ENCODE data around the gene CCDC17. TPM values are rescaled to one million over a fixed set of nuclear protein-coding genes. Genes with fewer than 3 reads are reported as not detected.

Gene CCDC17
- total RNA-seq, 1 experiment from 2014 or later: 6.6 TPM

GRCh38 chr1:45594412-45594811, 29.4 kb downstream of the CCDC17 start:
- no peak overlapping the region for H2AFZ ChIP-seq
- peaks cover 16% of the 10 kb centered on the region for H3K36me3 ChIP-seq (ENCODE audit: low read depth)
- no peaks in the 10 kb centered on the region for H3K27me3 ChIP-seq (ENCODE audit: insufficient read depth, low read depth)
- H3K79me2 ChIP-seq (ENCODE audit: low read depth): peaks cover 89% of the 10 kb centered on the region
- BruUV-seq (replicated peaks): no TSS peak
- POLR2A ChIA-PET (ENCODE audit: unreplicated experiment): interaction anchor here (0.8 kb wide), 1 partner anchor 69 kb away, joined by 13 read pairs; no protein-coding TSS in a partner anchor
- H4K20me1 ChIP-seq (ENCODE audit: insufficient read depth): peaks cover 18% of the 10 kb centered on the region
- H3K9me2 ChIP-seq (ENCODE audit: insufficient read depth): no peaks in the 10 kb centered on the region
- H3K4me3 ChIP-seq: no peak overlapping the region
- no peak overlapping the region for H3K4me2 ChIP-seq
- no peaks in the 10 kb centered on the region for H3K4me1 ChIP-seq (replicated peaks; ENCODE audit: insufficient read depth)
- no peak for DNase-seq
- no peak for TF ChIP-seq EZH2 (IDR thresholded peaks at IDR 0.05; ENCODE audit: low read depth)
- no peak for TF ChIP-seq CTCF (conservative IDR thresholded peaks at IDR 0.05)
- H3K9me3 ChIP-seq (ENCODE audit: insufficient read depth, low read depth): no peaks in the 10 kb centered on the region
- CTCF ChIA-PET: no interaction called here
- H3K27ac ChIP-seq: no peak overlapping the region
- intact Hi-C loops (cut with micrococcal nuclease; ENCODE audit: unreplicated experiment): no loop called here
- H3F3A ChIP-seq (ENCODE audit: insufficient read depth, low read depth): peaks cover 5% of the 10 kb centered on the region; the same call in 1 of the 2 replicates

- Histone ChIP-seq H2AFZ (no peak overlapping the region), H3K27me3 (ENCODE audit: insufficient read depth, low read depth) (no peaks in the 10 kb centered on the region), H3K27ac (no peak overlapping the region), H3K4me2 (no peak overlapping the region), H3K9me2 (ENCODE audit: insufficient read depth) (no peaks in the 10 kb centered on the region), H3K4me1 (replicated peaks; ENCODE audit: insufficient read depth) (peaks cover 17% of the 10 kb centered on the region), H3K4me3 (no peak overlapping the region), H3F3A (ENCODE audit: insufficient read depth, low read depth) (peaks cover 21% of the 10 kb centered on the region), H3K79me2 (ENCODE audit: low read depth) (peaks cover 94% of the 10 kb centered on the region), H3K36me3 (ENCODE audit: low read depth) (peaks cover 15% of the 10 kb centered on the region), H3K9me3 (ENCODE audit: insufficient read depth, low read depth) (no peaks in the 10 kb centered on the region), H4K20me1 (ENCODE audit: insufficient read depth) (peaks cover 49% of the 10 kb centered on the region)
- ChIA-PET POLR2A (ENCODE audit: unreplicated experiment) (no interaction called here), CTCF (no interaction called here)
- no peak for TF ChIP-seq CTCF (conservative IDR thresholded peaks at IDR 0.05)
- TF ChIP-seq EZH2 (IDR thresholded peaks at IDR 0.05; ENCODE audit: low read depth): no peak
- BruUV-seq (replicated peaks): no TSS peak
- DNase-seq: no peak
- intact Hi-C loops (cut with micrococcal nuclease; ENCODE audit: unreplicated experiment): loop anchor here (10.0 kb wide), 2 partner anchors 785 to 855 kb away; partner anchors contain the start of genes BTBD19, DYNLT4, KIF2C and PLK3
Observed at GRCh38 chr1:45589861-45590260, 34.0 kb downstream of the CCDC17 start.

GRCh38 chr1:45586769-45587168, 37.1 kb downstream of the CCDC17 start:
- H3K4me2 ChIP-seq: peak overlapping the region; percentile 89; the same call in 1 of the 2 replicates
- H3K9me3 ChIP-seq (ENCODE audit: insufficient read depth, low read depth): no peaks in the 10 kb centered on the region
- CTCF ChIA-PET: interaction anchor here (0.7 kb wide), 1 partner anchor 613 kb away, joined by 7 read pairs; no protein-coding TSS in a partner anchor
- POLR2A ChIA-PET (ENCODE audit: unreplicated experiment): no interaction called here
- H4K20me1 ChIP-seq (ENCODE audit: insufficient read depth): peaks cover 51% of the 10 kb centered on the region
- no peak overlapping the region for H3K4me3 ChIP-seq
- DNase-seq: no peak
- no TSS peak for BruUV-seq (replicated peaks)
- H3K27ac ChIP-seq: no peak overlapping the region
- H3K79me2 ChIP-seq (ENCODE audit: low read depth): peaks cover 70% of the 10 kb centered on the region
- peaks cover 22% of the 10 kb centered on the region for H3F3A ChIP-seq (ENCODE audit: insufficient read depth, low read depth)
- H3K9me2 ChIP-seq (ENCODE audit: insufficient read depth): no peaks in the 10 kb centered on the region
- no peak for TF ChIP-seq CTCF (conservative IDR thresholded peaks at IDR 0.05)
- no peak for TF ChIP-seq EZH2 (IDR thresholded peaks at IDR 0.05; ENCODE audit: low read depth)
- H3K4me1 ChIP-seq (replicated peaks; ENCODE audit: insufficient read depth): peaks cover 17% of the 10 kb centered on the region
- intact Hi-C loops (cut with micrococcal nuclease; ENCODE audit: unreplicated experiment): loop anchor here (10.0 kb wide), 2 partner anchors 782 to 852 kb away; partner anchors contain the start of genes BTBD19, DYNLT4, KIF2C and PLK3
- no peak overlapping the region for H2AFZ ChIP-seq
- peaks cover 11% of the 10 kb centered on the region for H3K36me3 ChIP-seq (ENCODE audit: low read depth)
- H3K27me3 ChIP-seq (ENCODE audit: insufficient read depth, low read depth): no peaks in the 10 kb centered on the region
